Measurements from ENCODE around the gene GPR52.
"Not testable (repeated sequence)": the region's sequence is repeated elsewhere in the genome, so short reads cannot be mapped to it uniquely, and the experiment has no call there.

Gene GPR52

GRCh38 chr1:174447866-174448530 is at the start of gene GPR52:
TSS of gene GPR52 (plus strand) at chr1:174447964. CDS start at chr1:174448112, 148 bp downstream.
- DNase-seq: no peak

GRCh38 chr1:174398246-174398645 is 49.5 kb upstream of the GPR52 start:
- DNase-seq: no peak

GRCh38 chr1:174399211-174399610 is 48.6 kb upstream of the GPR52 start:
- DNase-seq: no peak

- DNase-seq: no peak
These were observed 46.7 kb upstream of the GPR52 start for GRCh38 chr1:174401075-174401474.

GRCh38 chr1:174405219-174405618 is 42.5 kb upstream of the GPR52 start:
- no peak for DNase-seq

- no peak for DNase-seq
These were observed 41.3 kb upstream of the GPR52 start for GRCh38 chr1:174406421-174406820.

GRCh38 chr1:174407665-174408064 is 40.1 kb upstream of the GPR52 start:
- no peak for DNase-seq

GRCh38 chr1:174408146-174408545 is 39.6 kb upstream of the GPR52 start:
- DNase-seq: no peak

- not testable (repeated sequence) for DNase-seq
These were observed 38.0 kb upstream of the GPR52 start for GRCh38 chr1:174409801-174410200.

- no peak for DNase-seq
These were observed 34.1 kb upstream of the GPR52 start for GRCh38 chr1:174413632-174414031.

GRCh38 chr1:174414203-174414602 is 33.6 kb upstream of the GPR52 start:
- DNase-seq: no peak

GRCh38 chr1:174415506-174415905 is 32.3 kb upstream of the GPR52 start:
- no peak for DNase-seq

GRCh38 chr1:174417921-174418320 is 29.8 kb upstream of the GPR52 start:
- DNase-seq: no peak

- no peak for DNase-seq
These were observed 22.6 kb upstream of the GPR52 start for GRCh38 chr1:174425121-174425520.

- DNase-seq: no peak
These were observed 21.6 kb upstream of the GPR52 start for GRCh38 chr1:174426153-174426552.

- DNase-seq: no peak
These were observed 19.7 kb upstream of the GPR52 start for GRCh38 chr1:174428033-174428432.

GRCh38 chr1:174428739-174429138 is 19.0 kb upstream of the GPR52 start:
- DNase-seq: no peak

- no peak for DNase-seq
These were observed 14.3 kb upstream of the GPR52 start for GRCh38 chr1:174433451-174433850.

GRCh38 chr1:174445351-174445750 is 2.4 kb upstream of the GPR52 start:
- no peak for DNase-seq

- no peak for DNase-seq
These were observed 1.9 kb upstream of the GPR52 start for GRCh38 chr1:174445817-174446216.

GRCh38 chr1:174448531-174448883 is 743 bp downstream of the GPR52 start:
- DNase-seq: no peak

- DNase-seq: no peak
These were observed 1.2 kb downstream of the GPR52 start for GRCh38 chr1:174448974-174449373.

- DNase-seq: no peak
These were observed 3.6 kb downstream of the GPR52 start for GRCh38 chr1:174451408-174451807.

GRCh38 chr1:174465855-174466254 is 18.1 kb downstream of the GPR52 start:
- no peak for DNase-seq

- DNase-seq: no peak
These were observed 18.8 kb downstream of the GPR52 start for GRCh38 chr1:174466607-174467006.

Measured in CD4-positive, alpha-beta T cell treated with Interleukin-17A for 4 hours (primary cell).